DOHH2 (cell line): ENCODE data around the gene CD74.

Source experiments
- H3F3A ChIP-seq: fragments of 200-600 bp; sonication (generic), shearing (Covaris generic); 2 replicates; pipeline ENCODE4 v1.6.0; 2016; ENCODE audit warnings: antibody characterized with exemption, mild to moderate bottlenecking; ENCODE audit not compliant: control insufficient read depth, insufficient read depth
- H3K27ac ChIP-seq: fragments of 200-600 bp; sonication (generic); 2 replicates; pipeline ENCODE4 v1.5.1; 2014; ENCODE audit warnings: low read depth, mild to moderate bottlenecking, low read length, moderate library complexity
- H3K27me3 ChIP-seq: fragments of 200-600 bp; sonication (generic); 2 replicates; pipeline ENCODE4 v1.6.1; 2014; ENCODE audit warnings: mild to moderate bottlenecking, low read length, mixed read lengths; ENCODE audit not compliant: control insufficient read depth
- H3K36me3 ChIP-seq: fragments of 200-600 bp; sonication (generic); 2 replicates; pipeline ENCODE4 v1.6.1; 2014; ENCODE audit warnings: mild to moderate bottlenecking, low read length, moderate library complexity, mixed read lengths; ENCODE audit not compliant: control insufficient read depth
- H3K4me1 ChIP-seq: fragments of 200-600 bp; sonication (generic); 2 replicates; pipeline ENCODE4 v1.6.1; 2014; ENCODE audit warnings: mild to moderate bottlenecking, low read length, mixed read lengths; ENCODE audit not compliant: control insufficient read depth
- H3K4me2 ChIP-seq: fragments of 200-600 bp; sonication (generic); 2 replicates; pipeline ENCODE4 v1.6.0; 2014; ENCODE audit warnings: mild to moderate bottlenecking, low read length, moderate library complexity
- H3K4me3 ChIP-seq: fragments of 200-600 bp; sonication (generic); 2 replicates; pipeline ENCODE4 v1.5.1; 2014; ENCODE audit warnings: mild to moderate bottlenecking, low read length, mixed read lengths
- H3K79me2 ChIP-seq: fragments of 200-600 bp; sonication (generic); 2 replicates; pipeline ENCODE4 v1.6.1; 2014; ENCODE audit warnings: mild to moderate bottlenecking, low read length, mixed read lengths; ENCODE audit not compliant: control insufficient read depth
- H3K9me2 ChIP-seq: fragments of 200-600 bp; sonication (generic); replicated peaks from 2 replicates; pipeline ENCODE4 v1.6.1; 2014; ENCODE audit warnings: mild to moderate bottlenecking, low read length, mixed read lengths; ENCODE audit not compliant: control insufficient read depth
- H3K9me3 ChIP-seq: fragments of 200-600 bp; sonication (generic); 2 replicates; pipeline ENCODE4 v1.6.1; 2014; ENCODE audit warnings: antibody characterized with exemption, low read length, mixed read lengths; ENCODE audit not compliant: control insufficient read depth, insufficient read depth
- H4K20me1 ChIP-seq: fragments of 200-600 bp; sonication (generic); 2 replicates; pipeline ENCODE4 v1.6.0; 2014; ENCODE audit warnings: low read depth, mild to moderate bottlenecking, antibody characterized with exemption, low read length, moderate library complexity; ENCODE audit not compliant: control insufficient read depth, insufficient read depth
- CTCF ChIP-seq: fragments of 200-600 bp; sonication (generic); IDR thresholded peaks from one replicate; pipeline ENCODE4 v1.5.1; 2014; ENCODE audit warnings: antibody characterized with exemption, mild to moderate bottlenecking, low read depth, low read length; ENCODE audit not compliant: poor library complexity, severe bottlenecking
- EZH2phosphoT487 ChIP-seq: fragments of 200-600 bp; sonication (generic); IDR thresholded peaks from 2 replicates; pipeline ENCODE4 v1.6.1; 2017; ENCODE audit warnings: borderline replicate concordance, mild to moderate bottlenecking, antibody characterized with exemption, low read length, moderate library complexity, mixed read lengths

Gene CD74

GRCh38 chr5:150374651-150375050 lies 38.1 kb downstream of the CD74 start:
- H4K20me1 ChIP-seq: no peaks in the 10 kb centered on the region
- TF ChIP-seq CTCF (no peak), EZH2phosphoT487 (no peak)

GRCh38 chr5:150372639-150373038 lies 40.1 kb downstream of the CD74 start:
- TF ChIP-seq CTCF (no peak), EZH2phosphoT487 (no peak)
- Histone ChIP-seq H3K4me1 (no peaks in the 10 kb centered on the region), H3K27me3 (no peaks in the 10 kb centered on the region), H3K79me2 (no peaks in the 10 kb centered on the region), H4K20me1 (no peaks in the 10 kb centered on the region), H3K36me3 (peaks cover 100% of the 10 kb centered on the region), H3K9me2 (no peaks in the 10 kb centered on the region), H3F3A (no peaks in the 10 kb centered on the region), H3K27ac (no peak overlapping the region), H3K9me3 (no peaks in the 10 kb centered on the region), H3K4me3 (no peak overlapping the region), H3K4me2 (no peak overlapping the region)

More at GRCh38 chr5:150374651-150375050, 38.1 kb downstream of the CD74 start:
- no peak overlapping the region for H3K27ac ChIP-seq
- H3K36me3 ChIP-seq: peaks cover 99% of the 10 kb centered on the region
- no peak overlapping the region for H3K4me2 ChIP-seq
- no peak overlapping the region for H3K4me3 ChIP-seq
- H3K9me3 ChIP-seq: no peaks in the 10 kb centered on the region
- H3K9me2 ChIP-seq: no peaks in the 10 kb centered on the region
- H3F3A ChIP-seq: no peaks in the 10 kb centered on the region
- no peaks in the 10 kb centered on the region for H3K27me3 ChIP-seq
- H3K4me1 ChIP-seq: no peaks in the 10 kb centered on the region
- H3K79me2 ChIP-seq: no peaks in the 10 kb centered on the region

GRCh38 chr5:150368526-150368925 lies 44.2 kb downstream of the CD74 start:
- H3K36me3 ChIP-seq: peaks cover 90% of the 10 kb centered on the region

More at GRCh38 chr5:150368526-150368925, 44.2 kb downstream of the CD74 start:
- TF ChIP-seq EZH2phosphoT487 (no peak), CTCF (no peak)
- H3K27me3 ChIP-seq: no peaks in the 10 kb centered on the region
- H3F3A ChIP-seq: no peaks in the 10 kb centered on the region
- no peaks in the 10 kb centered on the region for H3K9me2 ChIP-seq
- no peaks in the 10 kb centered on the region for H4K20me1 ChIP-seq
- no peak overlapping the region for H3K27ac ChIP-seq
- no peaks in the 10 kb centered on the region for H3K79me2 ChIP-seq
- no peak overlapping the region for H3K4me2 ChIP-seq
- H3K9me3 ChIP-seq: no peaks in the 10 kb centered on the region
- no peak overlapping the region for H3K4me3 ChIP-seq
- H3K4me1 ChIP-seq: no peaks in the 10 kb centered on the region
